ENCODE results near the gene NAT10.

DNA sequence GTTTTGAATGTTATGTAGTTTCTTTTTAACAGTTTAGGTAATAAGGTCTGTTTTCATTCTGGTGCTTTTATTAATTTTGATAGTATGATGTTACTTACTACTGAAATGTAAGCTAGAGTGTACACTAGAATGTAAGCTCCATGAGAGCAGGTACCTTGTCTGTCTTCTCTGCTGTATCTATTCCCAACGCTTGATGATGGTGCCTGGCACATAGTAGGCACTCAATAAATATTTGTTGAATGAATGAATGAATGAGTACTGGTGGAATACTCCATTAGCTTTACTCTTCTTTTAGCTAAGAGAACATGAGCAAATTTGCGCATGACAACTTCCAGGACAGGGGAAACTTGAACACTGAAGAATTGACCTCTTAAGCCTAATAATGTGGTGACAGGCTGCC lies 6.6 kb upstream of the NAT10 start:
- TF ChIP-seq, protein P1, sequence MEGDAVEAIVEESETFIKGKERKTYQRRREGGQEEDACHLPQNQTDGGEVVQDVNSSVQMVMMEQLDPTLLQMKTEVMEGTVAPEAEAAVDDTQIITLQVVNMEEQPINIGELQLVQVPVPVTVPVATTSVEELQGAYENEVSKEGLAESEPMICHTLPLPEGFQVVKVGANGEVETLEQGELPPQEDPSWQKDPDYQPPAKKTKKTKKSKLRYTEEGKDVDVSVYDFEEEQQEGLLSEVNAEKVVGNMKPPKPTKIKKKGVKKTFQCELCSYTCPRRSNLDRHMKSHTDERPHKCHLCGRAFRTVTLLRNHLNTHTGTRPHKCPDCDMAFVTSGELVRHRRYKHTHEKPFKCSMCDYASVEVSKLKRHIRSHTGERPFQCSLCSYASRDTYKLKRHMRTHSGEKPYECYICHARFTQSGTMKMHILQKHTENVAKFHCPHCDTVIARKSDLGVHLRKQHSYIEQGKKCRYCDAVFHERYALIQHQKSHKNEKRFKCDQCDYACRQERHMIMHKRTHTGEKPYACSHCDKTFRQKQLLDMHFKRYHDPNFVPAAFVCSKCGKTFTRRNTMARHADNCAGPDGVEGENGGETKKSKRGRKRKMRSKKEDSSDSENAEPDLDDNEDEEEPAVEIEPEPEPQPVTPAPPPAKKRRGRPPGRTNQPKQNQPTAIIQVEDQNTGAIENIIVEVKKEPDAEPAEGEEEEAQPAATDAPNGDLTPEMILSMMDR (IDR thresholded peaks at IDR 0.05), result no peak
- no peak for TF ChIP-seq POLR2A (IDR thresholded peaks at IDR 0.05)
